Endothelial cell of umbilical vein (primary cell): Measurements from ENCODE around the gene CHCHD3. TPM values are rescaled to one million over a fixed set of nuclear protein-coding genes. Genes with fewer than 3 reads are reported as not detected.

Experiments used
- BruUV-seq: library from RNA; stranded (reverse); fragments of 400-500 nt; replicated peaks from 2 replicates; lab custom pipeline; 2021; lab: Mats Ljungman, UMichigan
- CTCF ChIA-PET: fragments of 300-600, 350-600 bp; sonication (Branson Sonifier 250); formaldehyde crosslinking; loops from one replicate; lab custom pipeline; 2021; ENCODE audit warnings: antibody characterized with exemption, inconsistent platforms; lab: Charles Lee
- POLR2A ChIA-PET: fragments of 300-600, 350-600 bp; sonication (Branson Sonifier 250); formaldehyde crosslinking; loops from one replicate; lab custom pipeline; 2021; ENCODE audit warnings: antibody characterized with exemption, inconsistent platforms; lab: Charles Lee
- DNase-seq: peaks from one replicate; pipeline ENCODE4 v3.0.0-alpha.2; 2011; ENCODE audit warnings: low read depth, low spot score
- FAIRE-seq: peaks from 2 replicates; lab custom pipeline; 2011; peaks lifted over from hg19 to GRCh38; lab: Jason Lieb, UNC
- H2AFZ ChIP-seq: 2 replicates; pipeline ENCODE4 v1.6.0; 2012; ENCODE audit warnings: low read depth, low read length, control low read depth, inconsistent platforms
- H3K27ac ChIP-seq: 2 replicates; pipeline ENCODE4 v1.5.1; 2011; ENCODE audit warnings: low read depth, mild to moderate bottlenecking, control low read depth, low read length, moderate library complexity; ENCODE audit not compliant: insufficient read depth
- H3K27me3 ChIP-seq, 2 experiments: 2 replicates each; pipeline versions ENCODE4 v1.6.0 to v1.6.1; 2011; ENCODE audit warnings: low read length in 2 of 2, mixed read lengths in 1 of 2; ENCODE audit not compliant: control insufficient read depth in 2 of 2, insufficient read depth in 2 of 2
- H3K36me3 ChIP-seq, 2 experiments: 2 replicates in 1 of 2; 3 replicates in 1 of 2; pipeline ENCODE4 v1.5.1; 2011; ENCODE audit warnings: low read length in 2 of 2, mild to moderate bottlenecking in 1 of 2, moderate library complexity in 1 of 2; ENCODE audit not compliant: control insufficient read depth in 2 of 2, insufficient read depth in 2 of 2; ENCODE audit errors: extremely low read depth in 1 of 2
- H3K4me1 ChIP-seq: 3 replicates; pipeline ENCODE4 v1.5.1; 2011; ENCODE audit warnings: mild to moderate bottlenecking, low read length; ENCODE audit not compliant: control insufficient read depth, insufficient read depth; ENCODE audit errors: extremely low read depth
- H3K4me2 ChIP-seq: 2 replicates; pipeline ENCODE4 v1.6.1; 2011; ENCODE audit warnings: low read length, control low read depth, mixed read lengths; ENCODE audit not compliant: insufficient read depth
- H3K4me3 ChIP-seq, 3 experiments: fragments of 200-600 bp in 1 of 3; sonication (generic), shearing (Covaris generic) in 1 of 3; replicated peaks in 1 of 3; 2 replicates each; pipeline ENCODE4 v1.5.1; 2011 to 2016; ENCODE audit warnings: control low read depth in 3 of 3, low read length in 3 of 3, mild to moderate bottlenecking in 2 of 3, inconsistent platforms in 1 of 3, low read depth in 1 of 3, moderate library complexity in 1 of 3; ENCODE audit not compliant: insufficient read depth in 1 of 3
- H3K79me2 ChIP-seq: 2 replicates; pipeline ENCODE4 v1.6.0; 2012; ENCODE audit warnings: low read length, inconsistent platforms; ENCODE audit not compliant: control insufficient read depth, insufficient read depth
- H3K9ac ChIP-seq: replicated peaks from 2 replicates; pipeline ENCODE3; 2011; ENCODE audit warnings: low read length, control low read depth; ENCODE audit not compliant: insufficient read depth; ENCODE audit errors: extremely low read depth
- H3K9me1 ChIP-seq: replicated peaks from 3 replicates; pipeline ENCODE4 v1.6.0; 2011; ENCODE audit warnings: mild to moderate bottlenecking, low read length; ENCODE audit not compliant: control insufficient read depth, insufficient read depth; ENCODE audit errors: extremely low read depth
- H3K9me3 ChIP-seq: replicated peaks from 2 replicates; pipeline ENCODE4 v1.5.1; 2012; ENCODE audit warnings: low read length, inconsistent platforms; ENCODE audit not compliant: control insufficient read depth, insufficient read depth
- H4K20me1 ChIP-seq: replicated peaks from 2 replicates; pipeline ENCODE3; 2011; ENCODE audit warnings: mild to moderate bottlenecking, low read length; ENCODE audit not compliant: control insufficient read depth, insufficient read depth; ENCODE audit errors: extremely low read depth
- CTCF ChIP-seq, 2 donors: IDR thresholded peaks; 1 replicate in 1 of 2; 2 replicates in 1 of 2; pipeline ENCODE4 v1.5.1; 2011; ENCODE audit warnings: low read length in 2 of 2, mild to moderate bottlenecking in 2 of 2, moderate library complexity in 2 of 2, control low read depth in 1 of 2, inconsistent platforms in 1 of 2, low read depth in 1 of 2; ENCODE audit not compliant: insufficient read depth in 1 of 2; ENCODE audit errors: extremely low read depth in 1 of 2
- EZH2 ChIP-seq: IDR thresholded peaks from 2 replicates; pipeline ENCODE4 v1.6.1; 2012; ENCODE audit warnings: borderline replicate concordance, low read depth, mild to moderate bottlenecking, moderate library complexity, low read length, inconsistent platforms; ENCODE audit not compliant: severe bottlenecking
- GATA2 ChIP-seq: IDR thresholded peaks from 2 replicates; pipeline ENCODE4 v1.7.0; 2011; ENCODE audit warnings: low read depth, mild to moderate bottlenecking, moderate library complexity, mixed read lengths, low read length; ENCODE audit not compliant: insufficient read length, insufficient read depth
- MYC ChIP-seq: IDR thresholded peaks from one replicate; pipeline ENCODE4 v1.6.1; 2011; ENCODE audit warnings: mild to moderate bottlenecking, low read depth, low read length
- POLR2A ChIP-seq: IDR thresholded peaks from 2 replicates; pipeline ENCODE4 v1.6.1; 2012; ENCODE audit warnings: low read depth, mild to moderate bottlenecking, control low read depth, low read length
- POLR2AphosphoS5 ChIP-seq: IDR thresholded peaks from 2 replicates; pipeline ENCODE4 v1.6.1; 2012; ENCODE audit warnings: low read depth, mild to moderate bottlenecking, control low read depth, low read length, moderate library complexity; ENCODE audit not compliant: insufficient read depth
- dilution Hi-C: fragments of 300-500 bp; cut with MboI; formaldehyde crosslinking; loops from one replicate; pipeline ENCODE4 v1.15.0; 2019; ENCODE audit warnings: low sequenced_read_pairs; ENCODE audit not compliant: extremely low pct_ligation_motif_present
- intact Hi-C: fragments of 100-400 bp; cut with micrococcal nuclease; formaldehyde crosslinking; loops from one replicate; pipeline ENCODE4 v1.10.0; 2022
- polyA plus RNA-seq, 4 experiments: library from polyadenylated mRNA; depleted of rRNA in 3 of 4; stranded (reverse) in 3 of 4; unstranded in 1 of 4; fragments of >200 nt; gene quantifications; 2 replicates each; pipeline versions ENCODE4 v1.2.1 to v1.2.3, GENCODE V29; 2011 to 2012; ENCODE audit warnings: missing spikeins in 1 of 4
- total RNA-seq: library from RNA; stranded (reverse); gene quantifications from 2 replicates; pipeline ENCODE4 v1.2.3, GENCODE V29; 2021
- TF ChIP-seq, protein P1 (sequence below): IDR thresholded peaks from 2 replicates; pipeline ENCODE4 v1.6.1; 2011; ENCODE audit not compliant: insufficient read depth, insufficient read length

CHCHD3 gene
- total and polyA plus RNA-seq, 2 donors (not counting 3 experiments of a cell fraction or from before 2014, with no cell fraction given) = 22.0 to 63.7 TPM

- Histone ChIP-seq H3K27me3 (no peaks in the 10 kb centered on the region), H2AFZ (no peak overlapping the region), H3K27ac (no peak overlapping the region), H3K9me3 (no peaks in the 10 kb centered on the region), H3K4me2 (no peak overlapping the region), H3K4me3 (no peak overlapping the region), H3K9ac (no peak overlapping the region), H3K79me2 (no peaks in the 10 kb centered on the region), H4K20me1 (no peaks in the 10 kb centered on the region), H3K4me1 (peaks cover 3% of the 10 kb centered on the region), H3K36me3 (no peaks in the 10 kb centered on the region), H3K9me1 (no peaks in the 10 kb centered on the region)
- BruUV-seq = no TSS peak
- dilution Hi-C loops = no loop called here
- POLR2A ChIA-PET = no interaction called here
- DNase-seq (no peak), FAIRE-seq (no peak)
- CTCF ChIA-PET = no interaction called here
- intact Hi-C loops = no loop called here
- TF ChIP-seq, protein P1, sequence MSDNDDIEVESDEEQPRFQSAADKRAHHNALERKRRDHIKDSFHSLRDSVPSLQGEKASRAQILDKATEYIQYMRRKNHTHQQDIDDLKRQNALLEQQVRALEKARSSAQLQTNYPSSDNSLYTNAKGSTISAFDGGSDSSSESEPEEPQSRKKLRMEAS = no peak
- TF ChIP-seq GATA2 (no peak), POLR2A (no peak), CTCF (IDR thresholded peaks at IDR 0.05; ENCODE audit: extremely low read depth in 1 of 2, insufficient read depth in 1 of 2, low read depth in 1 of 2, low read length in 2 of 2) (no peak), MYC (no peak), POLR2AphosphoS5 (no peak), EZH2 (no peak)
Observed at GRCh38 chr7:132806834-132807233, 275.1 kb downstream of the CHCHD3 start.
